HG02884 (cell line): ENCODE results near the gene MTIF2.
A peak's percentile ranks its signal among the peaks of the same experiment; 100 is the strongest.
"Not testable (repeated sequence)": the region's sequence is repeated elsewhere in the genome, so short reads cannot be mapped to it uniquely, and the experiment has no call there.

Experiments
- ATAC-seq: cut with Tn5 transposase; IDR thresholded peaks from one replicate; pipeline ENCODE4 v1.9.1; 2021; ENCODE audit warnings: mild to moderate bottlenecking, moderate library complexity; ENCODE audit not compliant: unreplicated experiment

The MTIF2 gene, protein sequence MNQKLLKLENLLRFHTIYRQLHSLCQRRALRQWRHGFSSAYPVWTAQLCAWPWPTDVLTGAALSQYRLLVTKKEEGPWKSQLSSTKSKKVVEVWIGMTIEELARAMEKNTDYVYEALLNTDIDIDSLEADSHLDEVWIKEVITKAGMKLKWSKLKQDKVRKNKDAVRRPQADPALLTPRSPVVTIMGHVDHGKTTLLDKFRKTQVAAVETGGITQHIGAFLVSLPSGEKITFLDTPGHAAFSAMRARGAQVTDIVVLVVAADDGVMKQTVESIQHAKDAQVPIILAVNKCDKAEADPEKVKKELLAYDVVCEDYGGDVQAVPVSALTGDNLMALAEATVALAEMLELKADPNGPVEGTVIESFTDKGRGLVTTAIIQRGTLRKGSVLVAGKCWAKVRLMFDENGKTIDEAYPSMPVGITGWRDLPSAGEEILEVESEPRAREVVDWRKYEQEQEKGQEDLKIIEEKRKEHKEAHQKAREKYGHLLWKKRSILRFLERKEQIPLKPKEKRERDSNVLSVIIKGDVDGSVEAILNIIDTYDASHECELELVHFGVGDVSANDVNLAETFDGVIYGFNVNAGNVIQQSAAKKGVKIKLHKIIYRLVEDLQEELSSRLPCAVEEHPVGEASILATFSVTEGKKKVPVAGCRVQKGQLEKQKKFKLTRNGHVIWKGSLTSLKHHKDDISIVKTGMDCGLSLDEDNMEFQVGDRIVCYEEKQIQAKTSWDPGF

DNA sequence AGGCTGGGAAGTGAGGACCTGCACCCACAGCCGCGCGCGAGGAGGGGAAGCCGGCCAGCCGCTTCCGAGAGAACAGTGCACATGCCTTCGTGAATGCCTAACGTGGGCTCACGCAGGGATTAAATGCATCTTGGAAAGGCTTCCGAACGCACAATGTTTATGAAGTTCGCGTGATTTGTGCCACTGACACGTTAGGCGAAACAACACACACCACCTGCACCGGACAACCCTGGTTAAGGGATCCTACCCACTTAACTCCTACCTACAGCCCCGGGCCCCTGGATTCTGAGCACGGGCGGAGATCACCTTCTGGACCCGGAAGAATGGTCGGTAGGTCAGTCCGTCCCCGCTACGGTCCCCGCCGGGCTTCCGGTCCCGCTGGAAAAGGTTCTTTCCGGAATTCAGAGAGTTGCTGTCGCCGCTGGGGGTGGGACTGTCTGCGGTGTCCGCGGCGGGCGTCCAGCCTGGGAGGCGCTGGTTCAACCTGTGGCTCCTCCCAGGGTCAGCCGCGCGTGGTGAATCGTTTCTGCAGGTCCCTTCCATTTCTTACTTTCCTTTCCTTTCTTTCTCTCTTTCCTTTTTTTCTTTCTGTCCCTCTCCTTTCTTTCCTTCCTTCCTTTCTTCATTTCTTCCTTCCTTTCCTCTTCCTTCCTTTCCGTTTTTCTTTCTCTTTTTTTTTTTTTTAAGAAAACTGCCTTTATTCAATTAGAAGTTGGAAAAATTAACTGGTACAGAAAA lies at the start of gene MTIF2:
MTIF2 (minus strand) TSS at position 325 of the 738 bp plus-strand sequence. CDS start 5,373 bp downstream, outside the sequence.
- peak; percentile 97 for ATAC-seq

DNA sequence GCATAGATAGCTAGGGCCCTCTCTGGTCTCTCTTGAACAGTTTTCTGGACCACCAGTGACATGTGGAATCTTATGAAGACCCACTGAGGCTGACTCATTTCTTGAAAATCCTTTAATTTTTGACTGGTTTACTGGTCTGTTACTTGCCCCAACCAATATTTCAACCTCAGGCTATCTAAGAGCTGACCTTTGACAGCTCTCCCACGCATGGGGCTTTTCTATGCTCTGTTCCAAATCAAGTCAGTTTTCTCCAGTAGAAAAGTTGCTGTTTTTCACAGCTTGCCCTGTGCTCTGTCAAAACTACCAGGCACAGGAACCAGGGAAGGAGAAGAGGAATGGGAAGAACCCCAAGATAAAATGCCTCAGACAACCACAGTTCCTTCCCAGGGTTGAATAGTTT lies 46.0 kb upstream of the MTIF2 start:
- no peak for ATAC-seq

DNA sequence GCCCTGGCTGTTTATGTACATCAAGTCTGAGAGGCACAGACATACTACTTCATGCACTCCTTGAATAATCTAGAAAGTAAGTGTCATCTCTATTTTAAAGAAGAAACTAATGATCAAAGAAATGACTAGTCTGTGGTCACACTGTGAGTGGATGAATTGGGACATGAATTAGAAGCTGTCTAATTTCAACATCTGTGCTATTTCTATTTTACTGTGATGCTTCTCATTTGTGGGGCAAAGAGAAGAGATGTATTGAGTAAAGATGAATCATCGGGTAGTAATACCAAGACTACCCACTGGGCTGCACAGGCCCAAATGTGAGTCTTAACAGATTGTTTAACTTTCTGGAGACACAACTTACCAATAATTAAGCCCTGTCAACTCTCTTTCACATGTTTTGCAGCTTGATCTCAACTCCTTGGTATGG lies 42.4 kb upstream of the MTIF2 start:
- ATAC-seq = peak; percentile 93

DNA sequence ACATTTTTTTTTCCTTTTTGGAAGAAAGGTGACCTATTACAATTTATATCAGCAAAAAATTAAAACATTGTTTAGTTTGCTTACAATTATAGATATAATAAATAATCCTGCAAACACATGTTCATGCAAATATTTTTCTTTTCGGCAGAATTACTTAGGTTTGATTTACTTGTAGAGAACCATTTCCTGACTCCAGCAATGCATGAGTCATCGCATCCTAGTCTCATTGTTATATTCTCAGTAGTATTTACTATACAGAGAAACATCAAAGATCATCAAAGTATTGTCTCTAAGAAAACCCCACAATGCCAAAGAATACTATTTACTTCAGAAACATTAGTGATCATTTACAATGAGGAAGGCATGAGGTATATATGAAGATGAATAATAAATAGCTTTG lies 40.4 kb upstream of the MTIF2 start:
- ATAC-seq = no peak

DNA sequence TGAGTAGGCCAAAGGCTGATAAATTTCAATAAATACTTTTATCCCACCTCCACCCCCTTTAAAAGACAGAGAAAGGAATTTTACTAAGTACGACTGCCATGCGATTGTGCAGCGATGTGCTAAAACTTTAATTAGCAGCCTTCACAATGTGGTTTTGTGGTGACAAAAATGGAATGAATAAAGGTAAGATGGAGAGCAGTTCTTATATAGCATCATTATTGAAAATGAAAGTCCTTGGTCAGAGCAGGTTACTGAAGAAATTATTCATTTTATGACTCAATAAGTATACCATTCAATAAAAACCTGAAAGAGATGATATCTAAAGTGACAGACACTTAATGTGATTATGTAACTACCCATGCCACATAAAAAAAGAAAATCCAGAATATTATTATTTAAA lies 33.2 kb upstream of the MTIF2 start:
- peak; percentile 91 for ATAC-seq

DNA sequence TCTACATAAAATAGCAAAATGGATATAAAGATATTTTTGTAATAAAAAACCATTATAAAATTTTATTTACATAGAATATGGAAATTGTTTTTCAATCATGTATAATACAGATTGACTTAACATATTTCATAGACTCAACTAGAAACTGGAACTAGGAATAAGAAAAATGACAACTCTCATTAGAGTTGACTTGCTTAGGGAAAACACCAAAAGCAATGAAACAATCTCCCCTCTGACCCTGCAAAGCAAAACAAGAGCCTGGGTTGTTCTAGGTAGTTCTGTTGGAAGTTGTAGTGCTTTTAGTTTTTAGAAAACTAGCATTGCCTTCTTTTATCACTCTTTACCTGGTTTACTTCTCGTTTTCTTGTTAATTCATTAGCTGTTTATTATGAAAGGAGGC lies 32.2 kb upstream of the MTIF2 start:
- ATAC-seq = no peak

DNA sequence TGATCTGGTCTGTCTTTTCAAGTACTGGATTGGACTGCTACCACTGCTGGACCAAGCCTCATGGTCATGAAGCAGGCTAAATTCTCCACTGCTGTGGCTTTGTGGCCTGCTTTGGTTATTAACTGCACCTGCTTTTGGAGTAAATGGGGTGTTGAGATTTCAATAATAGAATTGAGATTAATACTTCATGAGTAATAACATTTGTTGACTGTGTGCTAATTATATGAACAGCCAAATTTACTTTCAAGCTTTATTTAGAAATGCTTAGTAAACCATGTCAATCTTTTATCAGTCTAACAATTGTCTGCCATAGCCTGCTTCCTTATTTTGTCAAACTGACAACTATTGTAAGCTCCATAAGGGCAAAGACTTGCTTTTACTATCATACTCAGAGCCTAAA lies 27.4 kb upstream of the MTIF2 start:
- ATAC-seq = peak; percentile 59

DNA sequence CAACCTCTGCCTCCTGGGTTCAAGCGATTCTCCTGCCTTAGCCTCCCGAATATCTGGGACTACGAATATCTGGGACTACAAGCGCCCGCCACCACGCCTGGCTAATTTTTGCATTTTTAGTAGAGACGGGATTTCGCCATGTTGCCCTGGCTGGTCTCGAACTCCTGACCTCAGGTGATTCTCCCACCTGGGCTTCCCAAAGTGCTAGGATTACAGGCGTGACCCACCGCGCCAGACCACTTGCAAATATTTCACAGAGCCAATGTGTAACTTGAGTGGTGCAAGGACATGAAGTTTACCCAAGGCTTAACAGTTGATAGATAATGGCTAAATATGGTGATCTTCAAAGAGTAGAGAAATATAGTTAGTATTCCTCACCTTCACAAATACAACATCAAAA lies 14.1 kb upstream of the MTIF2 start:
- ATAC-seq = no peak

DNA sequence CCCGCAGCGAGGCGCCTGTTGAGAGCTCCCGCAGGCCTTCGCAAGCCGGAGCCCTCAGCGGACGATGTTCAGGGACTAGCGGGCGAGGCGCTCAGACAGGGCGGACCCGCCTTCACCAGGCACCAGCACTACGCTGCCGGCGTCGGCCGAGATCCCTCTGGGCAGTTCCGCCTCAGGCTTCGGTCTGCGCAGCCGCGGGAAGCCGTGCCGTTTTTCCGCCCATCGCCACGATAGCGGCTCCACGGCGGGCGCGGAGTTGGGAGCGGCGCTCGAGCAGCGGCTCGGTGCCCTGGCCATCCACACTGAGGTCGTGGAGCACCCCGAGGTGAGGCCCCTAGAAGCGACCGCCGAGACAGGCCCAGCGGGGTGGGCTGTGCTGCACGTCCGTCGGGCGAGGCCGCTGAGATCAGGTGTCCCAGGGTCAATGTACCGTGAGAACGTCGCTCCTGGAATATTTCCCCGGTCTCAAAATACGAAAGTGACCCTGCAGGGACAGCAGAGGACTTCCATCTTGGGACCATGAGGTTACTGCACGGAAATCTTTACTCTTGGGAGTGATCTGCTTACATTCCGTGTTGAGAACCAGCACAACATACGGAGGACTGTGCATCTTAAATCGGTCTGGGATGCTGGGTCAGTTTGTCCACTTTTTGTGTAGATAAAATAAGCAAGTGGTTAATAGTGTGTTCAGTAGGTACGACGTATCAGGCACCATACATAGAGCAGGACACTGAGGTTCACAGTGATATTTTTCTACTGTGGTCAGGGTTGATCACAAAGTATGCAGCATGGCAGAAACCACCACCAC lies 13.3 kb upstream of the MTIF2 start:
- peak; percentile 98 for ATAC-seq

DNA sequence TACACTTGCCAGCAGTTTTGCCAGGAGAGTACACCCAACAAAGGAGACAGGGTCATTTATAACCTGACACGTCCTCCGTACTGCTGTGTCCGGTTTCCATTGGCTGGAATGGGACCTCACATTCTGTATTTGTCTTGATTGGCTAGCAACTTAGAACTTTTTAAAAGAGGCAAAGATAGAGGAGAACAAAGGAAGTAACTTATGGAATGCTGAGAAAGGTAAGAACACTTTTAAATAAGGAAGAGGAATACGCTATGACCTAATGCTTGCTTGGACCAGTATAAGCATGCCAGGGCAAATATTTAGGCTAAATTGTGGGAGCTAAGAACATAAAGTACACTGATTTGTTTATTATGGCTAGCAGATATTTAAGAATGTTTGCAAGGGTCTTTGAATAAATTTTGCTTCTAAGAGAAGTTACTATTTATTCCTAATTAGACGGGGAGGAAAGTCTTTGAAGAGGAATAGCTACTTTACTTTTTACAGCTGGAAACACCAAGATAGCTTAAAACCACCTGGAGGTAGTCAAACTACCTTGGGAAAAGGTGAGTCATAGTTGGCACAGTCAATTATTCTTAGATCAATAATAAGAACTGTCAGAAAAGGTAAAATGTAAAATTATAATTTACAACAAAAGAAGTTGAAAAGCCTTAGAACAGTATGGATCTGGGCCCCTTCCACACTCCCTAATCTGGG lies 12.0 kb upstream of the MTIF2 start:
- ATAC-seq = not testable (repeated sequence)

DNA sequence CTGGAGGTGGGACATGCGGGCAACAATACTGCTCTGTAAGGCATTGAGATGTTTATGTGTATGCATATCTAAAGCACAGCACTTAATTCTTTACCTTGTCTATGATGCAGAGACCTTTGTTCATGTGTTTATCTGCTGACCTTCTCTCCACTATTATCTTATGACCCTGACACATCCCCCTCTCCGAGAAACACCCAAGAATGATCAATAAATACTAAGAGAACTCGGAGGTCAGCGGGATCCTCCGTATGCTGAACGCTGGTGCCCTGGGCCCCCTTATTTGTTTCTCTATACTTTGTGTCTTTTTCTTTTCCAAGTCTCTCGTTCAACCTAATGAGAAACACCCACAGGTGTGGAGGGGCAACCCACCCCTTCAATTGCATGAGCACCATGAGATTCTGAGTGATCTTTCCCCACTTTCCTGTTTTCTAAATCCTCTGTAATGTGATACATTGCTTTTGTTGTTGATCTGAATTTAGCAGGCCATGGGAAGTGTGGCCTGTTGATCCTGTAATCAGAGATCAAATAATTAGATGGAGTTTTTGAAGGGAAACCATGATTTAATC lies 10.9 kb upstream of the MTIF2 start:
- not testable (repeated sequence) for ATAC-seq

DNA sequence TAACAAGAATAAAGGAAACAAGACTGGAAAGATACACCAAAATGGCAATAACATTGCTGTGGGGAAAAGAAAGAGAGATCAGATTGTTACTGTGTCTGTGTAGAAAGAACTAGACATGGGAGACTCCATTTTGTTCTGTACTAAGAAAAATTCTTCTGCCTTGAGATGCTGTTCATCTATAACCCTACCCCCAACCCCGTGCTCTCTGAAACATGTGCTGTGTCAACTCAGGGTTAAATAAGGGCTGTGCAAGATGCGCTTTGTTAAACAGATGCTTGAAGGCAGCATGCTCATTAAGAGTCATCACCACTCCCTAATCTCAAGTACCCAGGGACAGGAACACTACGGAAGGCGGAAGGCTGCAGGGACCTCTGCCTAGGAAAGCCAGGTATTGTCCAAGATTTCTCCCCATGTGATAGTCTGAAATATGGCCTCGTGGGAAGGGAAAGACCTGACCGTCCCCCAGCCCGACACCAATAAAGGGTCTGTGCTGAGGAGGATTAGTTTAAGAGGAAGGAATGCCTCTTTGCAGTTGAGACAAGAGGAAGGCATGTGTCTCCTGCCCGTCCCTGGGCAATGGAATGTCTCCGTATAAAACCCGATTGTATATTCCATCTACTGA lies 10.3 kb upstream of the MTIF2 start:
- not testable (repeated sequence) for ATAC-seq

DNA sequence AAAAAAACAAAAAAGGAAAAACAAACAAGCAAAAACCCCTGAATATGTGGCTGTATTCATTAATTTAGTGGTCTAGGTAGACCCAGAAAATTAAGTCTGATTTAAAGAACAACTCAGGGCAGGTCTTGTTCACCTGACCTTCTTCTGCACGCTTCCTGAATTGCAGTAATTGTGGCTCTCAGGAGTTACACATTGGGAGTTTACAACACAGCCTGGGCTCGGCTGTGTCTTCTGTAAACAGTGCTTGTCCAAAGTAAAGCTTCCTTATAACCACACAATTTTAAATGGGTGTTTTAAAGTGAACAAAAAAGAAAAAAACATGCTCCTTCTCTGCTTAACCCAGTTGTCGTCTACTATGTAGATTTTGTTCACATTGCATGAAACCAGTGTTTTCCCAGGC lies 8.3 kb upstream of the MTIF2 start:
- ATAC-seq = no peak

DNA sequence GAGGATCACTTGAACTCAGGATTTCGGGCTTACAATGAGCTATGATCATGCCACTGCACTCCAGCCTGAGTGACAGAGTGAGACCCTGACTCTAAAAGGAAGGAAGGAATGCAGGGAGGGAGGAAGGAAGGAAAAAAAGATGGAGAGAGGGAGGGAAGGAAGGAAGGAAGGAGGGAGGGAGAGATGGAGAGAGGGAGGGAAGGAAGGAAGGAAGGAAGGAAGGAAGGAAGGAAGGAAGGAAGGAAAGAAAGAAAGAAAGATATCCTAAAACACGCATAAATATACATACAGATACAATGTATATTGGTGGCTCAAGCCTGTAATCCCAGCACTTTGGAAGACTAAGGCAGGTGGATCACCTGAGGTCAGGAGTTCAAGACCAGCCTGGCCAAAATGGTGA lies 5.3 kb upstream of the MTIF2 start:
- ATAC-seq = not testable (repeated sequence)

DNA sequence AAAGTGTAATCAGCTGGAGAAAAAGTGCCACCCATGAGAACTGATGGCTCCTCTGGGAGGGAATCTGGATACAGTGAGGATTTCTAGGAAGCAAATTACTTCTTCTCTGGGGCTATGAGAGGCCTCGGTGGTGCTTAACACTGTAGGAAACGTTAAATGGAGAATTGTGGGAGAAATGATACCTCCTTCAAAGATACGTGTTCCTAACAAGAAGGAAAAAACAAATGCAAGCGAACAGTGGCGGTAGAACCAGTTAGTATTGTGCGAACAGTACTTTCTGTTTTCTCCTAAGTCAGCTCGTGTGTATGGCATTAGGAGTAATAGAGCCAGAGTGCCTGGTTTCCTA lies 587 bp upstream of the MTIF2 start:
- ATAC-seq = no peak

DNA sequence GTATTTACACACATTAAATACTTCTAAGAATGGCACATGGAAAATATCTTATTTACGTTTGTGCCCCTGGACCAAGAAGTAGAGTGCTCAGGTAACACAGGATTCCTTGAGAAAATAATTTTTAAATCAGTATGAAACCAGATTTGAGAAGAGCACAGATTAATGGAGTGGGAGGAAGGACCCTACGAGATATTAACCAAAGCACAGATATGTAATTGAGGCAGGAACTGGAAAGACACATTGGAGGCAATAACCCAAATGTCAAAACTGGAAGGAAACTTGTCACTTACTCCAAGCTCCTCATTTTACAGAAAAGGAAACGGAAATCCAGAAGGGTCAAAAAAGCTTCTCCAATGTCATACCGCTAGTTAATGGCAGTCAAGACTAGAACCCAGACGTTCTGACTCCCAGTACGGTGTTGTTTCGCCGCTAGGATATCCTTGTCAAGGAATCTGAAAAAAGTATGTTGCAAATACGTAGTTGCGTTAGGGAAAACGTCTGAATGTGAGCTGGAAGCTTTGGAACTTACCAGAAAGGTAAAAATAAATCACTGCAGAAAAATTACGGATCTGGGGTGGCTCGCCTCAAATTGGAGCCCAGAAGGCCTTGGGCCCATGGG lies 634 bp downstream of the MTIF2 start:
- no peak for ATAC-seq

DNA sequence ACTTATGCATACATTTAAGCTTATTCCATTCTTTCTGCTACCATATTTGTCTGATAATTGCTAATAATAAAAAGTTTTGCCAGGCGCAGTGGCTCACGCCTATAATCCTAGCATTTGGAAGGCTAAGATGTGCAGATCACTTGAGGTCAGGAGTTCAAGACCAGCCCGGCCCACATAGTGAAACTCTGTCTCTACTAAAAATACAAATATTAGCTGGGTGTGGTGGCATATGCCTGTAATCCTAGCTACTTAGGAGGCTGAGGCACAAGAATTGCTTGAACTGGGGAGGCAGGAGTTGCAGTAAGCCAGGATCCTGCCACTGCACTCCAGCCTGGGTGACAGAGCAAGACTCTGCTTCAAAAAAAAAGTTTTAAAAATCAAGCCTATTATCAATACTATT lies 9.4 kb downstream of the MTIF2 start:
- ATAC-seq = not testable (repeated sequence)

DNA sequence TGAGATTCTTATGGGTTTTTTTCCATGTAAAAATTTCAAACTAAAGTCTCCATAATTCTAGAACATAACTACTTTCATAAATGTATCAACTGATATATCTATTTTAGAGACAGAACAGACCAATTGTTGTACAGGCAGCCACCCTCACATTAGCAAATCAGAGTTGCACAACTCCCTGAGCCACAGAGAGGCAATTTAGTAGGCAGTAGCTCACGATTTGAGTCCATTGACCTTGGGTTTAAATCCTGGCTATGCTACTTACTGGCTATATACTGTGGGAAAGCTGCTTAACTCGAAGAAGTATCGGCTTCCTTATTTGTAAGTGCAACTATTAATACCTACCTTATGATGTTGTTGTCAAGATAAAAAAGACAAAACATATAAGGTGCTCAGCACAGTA lies 16.2 kb downstream of the MTIF2 start:
- no peak for ATAC-seq

DNA sequence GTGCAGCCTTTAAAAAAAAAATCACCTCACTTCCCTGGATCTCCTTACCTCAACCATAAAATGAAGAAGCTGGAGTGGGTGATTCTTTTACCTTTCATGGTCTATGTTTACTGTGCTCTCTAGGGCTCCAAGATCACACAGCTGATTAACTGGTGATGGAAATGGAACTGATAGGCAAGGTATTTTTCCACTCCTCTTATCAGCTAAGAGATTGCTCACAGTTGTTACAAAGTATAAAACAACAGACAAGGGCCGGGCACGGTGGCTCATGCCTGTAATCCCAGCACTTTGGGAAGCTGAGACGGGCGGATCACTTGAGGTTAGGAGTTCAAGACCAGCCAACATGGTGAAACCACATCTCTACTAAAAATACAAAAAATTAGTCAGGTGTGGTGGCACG lies 22.0 kb downstream of the MTIF2 start:
- ATAC-seq = no peak
